ENCODE data around the gene ANKRD24. TPM values are rescaled to one million over a fixed set of nuclear protein-coding genes. Genes with fewer than 3 reads are reported as not detected.
"Not testable (repeated sequence)": the region's sequence is repeated elsewhere in the genome, so short reads cannot be mapped to it uniquely, and the experiment has no call there.

ANKRD24 gene
- polyA plus RNA-seq (2011; rRNA removed): 0.10 and 0.11 TPM in 2 replicates
- polyA minus RNA-seq (2011; rRNA and poly(A)+ RNA removed): 0.04 and 0.09 TPM in 2 replicates

DNA sequence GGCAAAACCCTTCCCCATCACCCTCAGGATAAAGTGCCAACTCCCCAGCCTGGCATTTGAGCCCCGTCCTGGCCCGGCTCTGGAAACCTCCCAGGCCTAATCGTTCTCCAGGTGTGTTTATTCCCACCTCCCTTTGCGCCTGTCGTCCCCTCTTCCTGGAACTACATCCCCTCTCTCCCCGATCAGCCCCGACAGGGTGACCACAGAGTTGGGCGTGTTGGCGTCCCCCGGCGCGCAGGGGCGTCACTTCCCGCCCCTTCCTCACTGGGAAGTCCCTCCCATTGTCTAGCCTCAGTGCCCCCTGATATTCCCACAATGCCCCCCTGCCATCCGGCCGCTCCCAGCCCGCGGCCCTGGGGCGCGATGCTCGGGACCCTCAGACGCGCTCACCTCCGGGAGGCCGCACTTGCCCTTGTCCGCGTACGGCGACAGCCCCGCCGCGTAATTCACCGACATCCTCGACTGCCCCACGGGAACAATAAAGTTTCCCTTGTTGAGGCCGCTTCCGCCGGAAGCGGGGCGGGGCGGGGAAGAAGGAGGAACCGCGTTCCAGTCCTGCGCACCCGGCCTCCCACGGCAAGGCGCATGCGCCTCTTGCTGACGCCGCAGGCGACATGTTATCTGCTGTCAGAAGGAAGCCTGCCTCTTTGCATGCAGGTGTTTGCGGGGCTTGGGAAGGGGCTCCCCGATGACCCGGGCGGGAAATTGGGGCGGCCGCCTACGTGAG, at the start of gene ANKRD24, which contains the start of gene SIRT6:
ANKRD24 (plus strand) TSS at position 606 of the 727 bp plus-strand sequence. CDS start 3,737 bp downstream, outside the sequence.
SIRT6 (minus strand) TSS at position 480 of the 727 bp plus-strand sequence; CDS start at position 456, 24 bp downstream.
- H3K4me3 ChIP-seq (ENCODE audit: low read depth, low read length): peak within 1 kb of the TSS; percentile 95
- POLR2A ChIA-PET: no interaction called here
- DNase-seq (ENCODE audit: low read depth, low spot score): peak; percentile 87
- CTCF ChIA-PET: no interaction called here
- peak within 1 kb of the TSS; percentile 39 for H3K27ac ChIP-seq (ENCODE audit: low read depth, low read length)
- peaks cover 4% of the 10 kb centered on the region; the same call in 1 of the 2 replicates for H3K9me3 ChIP-seq (ENCODE audit: control insufficient read depth, insufficient read depth, low read length)
- TF ChIP-seq, protein P1, sequence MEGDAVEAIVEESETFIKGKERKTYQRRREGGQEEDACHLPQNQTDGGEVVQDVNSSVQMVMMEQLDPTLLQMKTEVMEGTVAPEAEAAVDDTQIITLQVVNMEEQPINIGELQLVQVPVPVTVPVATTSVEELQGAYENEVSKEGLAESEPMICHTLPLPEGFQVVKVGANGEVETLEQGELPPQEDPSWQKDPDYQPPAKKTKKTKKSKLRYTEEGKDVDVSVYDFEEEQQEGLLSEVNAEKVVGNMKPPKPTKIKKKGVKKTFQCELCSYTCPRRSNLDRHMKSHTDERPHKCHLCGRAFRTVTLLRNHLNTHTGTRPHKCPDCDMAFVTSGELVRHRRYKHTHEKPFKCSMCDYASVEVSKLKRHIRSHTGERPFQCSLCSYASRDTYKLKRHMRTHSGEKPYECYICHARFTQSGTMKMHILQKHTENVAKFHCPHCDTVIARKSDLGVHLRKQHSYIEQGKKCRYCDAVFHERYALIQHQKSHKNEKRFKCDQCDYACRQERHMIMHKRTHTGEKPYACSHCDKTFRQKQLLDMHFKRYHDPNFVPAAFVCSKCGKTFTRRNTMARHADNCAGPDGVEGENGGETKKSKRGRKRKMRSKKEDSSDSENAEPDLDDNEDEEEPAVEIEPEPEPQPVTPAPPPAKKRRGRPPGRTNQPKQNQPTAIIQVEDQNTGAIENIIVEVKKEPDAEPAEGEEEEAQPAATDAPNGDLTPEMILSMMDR (IDR thresholded peaks at IDR 0.05; ENCODE audit: low read depth, low read length): no peak
- H3K27me3 ChIP-seq (ENCODE audit: control insufficient read depth, insufficient read depth, low read length): no peaks in the 10 kb centered on the region

DNA sequence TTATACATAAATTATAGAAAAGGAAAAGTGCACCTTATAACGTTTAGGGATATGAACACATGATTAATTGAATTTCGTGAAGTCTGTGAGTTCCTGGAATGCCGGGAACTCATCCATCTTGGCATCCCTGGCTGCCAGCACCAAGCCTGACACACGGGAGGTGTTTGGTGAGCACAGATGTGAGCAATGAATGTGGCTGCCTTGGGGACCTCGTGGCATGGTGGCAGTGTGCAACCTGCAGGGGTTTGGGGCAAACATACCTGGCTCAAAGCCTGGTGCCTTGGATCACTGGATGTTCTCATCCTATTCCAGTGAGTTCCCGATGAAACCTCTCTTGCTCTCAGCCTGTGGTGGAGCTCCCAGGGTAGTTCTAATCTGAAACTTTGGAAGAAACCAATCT, 48.1 kb upstream of the ANKRD24 start:
- Histone ChIP-seq H3K27me3 (ENCODE audit: control insufficient read depth, insufficient read depth, low read length) (no peaks in the 10 kb centered on the region), H3K27ac (ENCODE audit: low read depth, low read length) (no peak overlapping the region), H3K9me3 (ENCODE audit: control insufficient read depth, insufficient read depth, low read length) (no peaks in the 10 kb centered on the region), H3K4me3 (ENCODE audit: low read depth, low read length) (no peak overlapping the region)
- ChIA-PET POLR2A (no interaction called here), CTCF (no interaction called here)
- TF ChIP-seq, protein P1 (IDR thresholded peaks at IDR 0.05; ENCODE audit: low read depth, low read length): no peak
- no peak for DNase-seq (ENCODE audit: low read depth, low spot score)

DNA sequence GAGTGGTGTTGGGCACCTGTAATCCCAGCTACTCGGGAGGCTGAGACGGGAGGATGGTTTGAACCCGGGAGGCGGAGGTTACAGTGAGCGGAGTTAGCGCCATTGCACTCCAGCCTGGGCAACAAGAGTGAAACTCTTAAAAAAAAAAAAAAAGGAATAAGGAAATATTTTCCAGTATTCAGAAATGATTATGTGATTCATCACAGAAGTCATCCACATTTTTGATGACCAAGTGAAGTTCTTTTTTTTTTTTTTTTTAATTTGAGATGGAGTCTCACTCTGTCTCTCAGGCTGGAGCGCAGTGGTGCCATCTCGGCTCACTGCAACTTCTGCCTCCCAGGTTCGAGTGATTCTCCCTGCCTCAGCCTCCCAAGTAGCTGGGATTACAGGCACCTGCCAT, 47.1 kb upstream of the ANKRD24 start:
- POLR2A ChIA-PET: interaction anchor here (0.7 kb wide), 1 partner anchor 1412 kb away, joined by 12 read pairs; no protein-coding TSS in a partner anchor
- H3K9me3 ChIP-seq (ENCODE audit: control insufficient read depth, insufficient read depth, low read length); H3K4me3 ChIP-seq (ENCODE audit: low read depth, low read length); H3K27ac ChIP-seq (ENCODE audit: low read depth, low read length); DNase-seq (ENCODE audit: low read depth, low spot score); H3K27me3 ChIP-seq (ENCODE audit: control insufficient read depth, insufficient read depth, low read length); CTCF ChIA-PET: not testable (repeated sequence)

DNA sequence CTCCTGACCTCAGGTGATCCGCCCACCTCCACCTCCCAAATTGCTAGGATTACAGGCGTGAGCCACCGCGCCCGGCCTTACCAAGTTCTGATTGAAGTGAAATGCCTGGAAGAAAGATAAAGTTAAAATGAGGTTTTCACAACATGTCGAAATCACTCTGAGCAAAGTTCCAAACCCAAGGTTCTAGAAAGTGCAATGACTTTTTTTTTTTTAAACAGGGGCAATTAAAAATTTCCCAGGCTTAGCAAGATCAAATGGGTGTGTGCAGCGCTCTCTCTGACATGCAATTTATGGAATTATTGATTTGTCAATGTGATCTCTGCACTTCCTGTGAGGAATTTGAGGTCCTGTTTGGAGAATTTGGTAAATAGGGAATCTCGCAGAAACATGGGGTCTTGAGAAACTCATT, 45.8 kb upstream of the ANKRD24 start:
- CTCF ChIA-PET: interaction anchor here (0.7 kb wide), 1 partner anchor 149 kb away, joined by 10 read pairs; no protein-coding TSS in a partner anchor
- Histone ChIP-seq H3K27ac (ENCODE audit: low read depth, low read length) (no peak overlapping the region), H3K9me3 (ENCODE audit: control insufficient read depth, insufficient read depth, low read length) (no peaks in the 10 kb centered on the region)

DNA sequence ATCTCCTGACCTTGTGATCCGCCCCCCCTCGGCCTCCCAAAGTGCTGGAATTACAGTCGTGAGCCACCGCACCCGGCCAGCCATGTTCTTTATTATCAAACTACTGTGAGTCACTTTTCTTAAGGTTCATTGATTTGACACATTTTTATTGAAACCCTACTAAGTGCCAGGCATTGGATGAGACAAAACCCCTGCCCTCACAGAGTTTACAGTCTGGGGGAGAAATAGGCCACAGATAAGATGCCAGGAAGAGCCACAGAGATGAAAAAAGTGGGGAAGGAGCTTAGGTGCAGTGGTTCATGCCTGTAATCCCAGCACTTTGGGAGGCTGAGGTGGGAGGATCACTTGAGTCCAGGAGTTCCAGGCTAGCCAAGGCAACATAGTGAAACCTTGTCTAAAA, 44.0 kb upstream of the ANKRD24 start:
- H3K4me3 ChIP-seq (ENCODE audit: low read depth, low read length): no peak overlapping the region
- CTCF ChIA-PET: no interaction called here
- POLR2A ChIA-PET: no interaction called here
- TF ChIP-seq, protein P1 (IDR thresholded peaks at IDR 0.05; ENCODE audit: low read depth, low read length): no peak
- no peaks in the 10 kb centered on the region for H3K27me3 ChIP-seq (ENCODE audit: control insufficient read depth, insufficient read depth, low read length)
- no peaks in the 10 kb centered on the region for H3K9me3 ChIP-seq (ENCODE audit: control insufficient read depth, insufficient read depth, low read length)
- H3K27ac ChIP-seq (ENCODE audit: low read depth, low read length): no peak overlapping the region
- no peak for DNase-seq (ENCODE audit: low read depth, low spot score)

More for the DNA sequence above, 45.8 kb upstream of the ANKRD24 start:
- no peak for DNase-seq (ENCODE audit: low read depth, low spot score)
- POLR2A ChIA-PET: no interaction called here
- TF ChIP-seq, protein P1 (IDR thresholded peaks at IDR 0.05; ENCODE audit: low read depth, low read length): no peak
- Histone ChIP-seq H3K4me3 (ENCODE audit: low read depth, low read length) (no peak overlapping the region), H3K27me3 (ENCODE audit: control insufficient read depth, insufficient read depth, low read length) (no peaks in the 10 kb centered on the region)
